NOMO-1 (cell line): Measurements from ENCODE around the gene DMPK.

Source experiments
- DNase-seq, 2 experiments: peaks; one replicate each; lab custom pipeline; 2025; ENCODE audit not compliant: unreplicated experiment in 2 of 2; lab: John Stamatoyannopoulos, UW

DMPK gene

DNA sequence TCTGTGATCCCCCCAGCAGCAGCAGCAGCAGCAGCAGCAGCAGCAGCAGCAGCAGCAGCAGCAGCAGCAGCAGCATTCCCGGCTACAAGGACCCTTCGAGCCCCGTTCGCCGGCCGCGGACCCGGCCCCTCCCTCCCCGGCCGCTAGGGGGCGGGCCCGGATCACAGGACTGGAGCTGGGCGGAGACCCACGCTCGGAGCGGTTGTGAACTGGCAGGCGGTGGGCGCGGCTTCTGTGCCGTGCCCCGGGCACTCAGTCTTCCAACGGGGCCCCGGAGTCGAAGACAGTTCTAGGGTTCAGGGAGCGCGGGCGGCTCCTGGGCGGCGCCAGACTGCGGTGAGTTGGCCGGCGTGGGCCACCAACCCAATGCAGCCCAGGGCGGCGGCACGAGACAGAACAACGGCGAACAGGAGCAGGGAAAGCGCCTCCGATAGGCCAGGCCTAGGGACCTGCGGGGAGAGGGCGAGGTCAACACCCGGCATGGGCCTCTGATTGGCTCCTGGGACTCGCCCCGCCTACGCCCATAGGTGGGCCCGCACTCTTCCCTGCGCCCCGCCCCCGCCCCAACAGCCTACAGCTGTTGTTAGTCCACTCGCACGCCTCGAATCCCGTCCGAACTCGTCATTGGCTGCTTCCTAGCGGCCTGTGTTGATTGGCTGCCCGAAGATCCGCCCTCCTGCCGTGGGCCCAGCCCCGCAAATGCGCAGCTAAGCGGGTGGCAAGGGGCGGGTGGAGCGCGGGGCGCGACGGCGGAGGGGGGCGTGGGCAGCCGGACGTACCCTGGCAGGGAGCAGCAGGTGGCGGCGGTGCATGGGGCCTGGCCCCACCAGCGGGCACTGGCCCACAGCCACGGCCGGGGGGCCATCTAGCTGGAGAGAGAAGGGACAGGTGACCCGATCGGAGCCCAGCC is 11.8 kb downstream of the DMPK start:
- peak; percentile 86 to 94 for DNase-seq

DNA sequence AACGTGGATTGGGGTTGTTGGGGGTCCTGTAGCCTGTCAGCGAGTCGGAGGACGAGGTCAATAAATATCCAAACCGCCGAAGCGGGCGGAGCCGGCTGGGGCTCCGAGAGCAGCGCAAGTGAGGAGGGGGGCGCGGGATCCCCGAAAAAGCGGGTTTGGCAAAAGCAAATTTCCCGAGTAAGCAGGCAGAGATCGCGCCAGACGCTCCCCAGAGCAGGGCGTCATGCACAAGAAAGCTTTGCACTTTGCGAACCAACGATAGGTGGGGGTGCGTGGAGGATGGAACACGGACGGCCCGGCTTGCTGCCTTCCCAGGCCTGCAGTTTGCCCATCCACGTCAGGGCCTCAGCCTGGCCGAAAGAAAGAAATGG is 12.5 kb downstream of the DMPK start:
- peak; percentile 35 to 44 for DNase-seq

DNA sequence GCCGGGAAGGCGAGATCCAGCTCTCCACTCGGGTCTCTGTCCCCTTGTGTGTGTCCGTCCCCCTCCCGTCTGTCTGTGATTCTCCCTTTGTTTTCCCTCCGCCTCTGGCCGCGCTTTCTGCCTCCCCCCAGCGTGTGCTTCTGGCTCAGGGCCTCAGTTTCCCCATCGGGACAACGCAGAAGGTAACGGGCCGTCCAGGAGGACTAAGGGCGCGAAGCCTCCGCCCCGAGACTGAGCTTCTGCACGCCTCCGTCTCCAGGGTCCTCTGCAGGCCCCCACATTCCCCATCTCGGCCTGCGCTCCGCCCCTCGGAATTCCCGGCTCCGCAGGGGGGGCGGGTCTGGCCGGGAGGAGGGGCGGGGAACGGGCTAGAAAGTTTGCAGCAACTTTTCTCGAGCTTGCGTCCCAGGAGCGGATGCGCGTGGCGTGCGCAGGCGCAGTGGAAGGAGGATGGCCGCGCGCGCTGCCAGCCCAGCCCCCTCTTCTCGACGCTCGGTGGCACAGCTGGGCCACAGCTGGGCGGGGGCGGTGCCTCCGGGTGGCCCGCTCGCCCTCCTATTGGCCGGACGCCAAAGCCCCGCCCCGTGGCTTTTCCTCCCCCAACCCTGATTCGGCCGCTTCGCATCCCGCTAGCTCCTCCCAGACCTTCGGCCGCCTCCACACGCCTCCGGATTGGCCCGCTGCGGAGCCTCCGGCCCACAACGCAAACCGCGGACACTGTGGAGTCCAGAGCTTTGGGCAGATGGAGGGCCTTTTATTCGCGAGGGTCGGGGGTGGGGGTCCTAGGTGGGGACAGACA is 13.1 kb downstream of the DMPK start, which contains the start of gene SIX5:
Gene SIX5, minus strand, starts transcription at position 269 of the 799 bp plus-strand sequence. CDS start 408 bp downstream, outside the sequence.
- peak; percentile 92 to 95 for DNase-seq

DNA sequence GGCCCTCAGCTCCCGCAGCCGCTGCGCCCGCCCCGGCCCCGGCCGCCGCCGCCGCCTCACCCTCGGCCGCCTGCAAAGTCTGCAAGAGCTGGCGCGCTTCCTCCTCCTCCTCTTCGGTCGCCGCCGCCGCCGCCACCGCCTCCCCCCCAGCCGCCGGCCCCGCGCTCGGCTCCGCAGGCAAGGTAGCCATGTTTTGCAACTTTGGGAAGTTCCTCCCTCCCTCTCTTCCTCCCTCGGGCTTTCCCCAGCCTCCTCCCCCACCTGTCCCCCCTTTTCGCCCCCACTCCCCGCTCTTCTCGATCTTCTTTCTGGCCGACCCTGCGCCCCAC is 13.7 kb downstream of the DMPK start:
- peak; percentile 19 to 27 for DNase-seq

DNA sequence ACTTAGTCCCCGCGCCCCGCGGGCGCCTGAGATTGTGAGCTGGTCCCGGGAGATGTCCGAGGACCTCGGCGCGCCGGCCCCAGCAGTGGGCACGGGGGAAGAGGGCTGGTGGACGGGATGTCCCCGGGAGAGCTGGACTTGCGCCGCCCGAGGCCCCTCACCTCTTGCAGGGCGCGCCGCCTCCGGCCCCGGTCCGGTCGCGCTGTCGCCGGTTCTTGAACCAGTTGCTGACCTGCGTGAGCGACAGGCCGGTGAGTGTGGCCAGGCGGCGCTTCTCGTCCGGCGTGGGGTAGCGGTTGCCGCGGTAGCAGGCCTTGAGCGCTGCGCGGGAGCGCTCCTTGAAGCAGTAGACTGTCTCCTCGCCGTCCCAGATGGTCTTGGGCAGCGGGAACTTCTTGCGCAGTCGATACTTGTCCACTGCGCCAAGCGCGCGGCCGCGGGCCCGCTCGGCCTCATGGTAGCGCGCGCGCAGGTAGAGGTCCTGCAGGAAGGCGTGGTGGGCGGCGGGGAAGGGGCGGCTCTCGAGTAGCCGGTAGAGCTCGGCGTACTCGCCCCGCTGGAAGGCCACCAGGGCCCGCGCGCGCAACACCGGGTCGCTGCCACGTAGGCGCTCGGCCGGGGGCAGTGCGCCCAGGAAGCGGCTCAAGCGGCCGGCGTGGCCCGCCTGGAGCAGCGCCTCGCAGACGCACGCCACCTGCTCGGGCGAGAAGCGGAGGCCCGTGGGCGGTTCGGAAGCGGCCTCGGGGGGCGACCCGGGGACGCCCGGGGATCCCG is 14.2 kb downstream of the DMPK start:
- no peak for DNase-seq

DNA sequence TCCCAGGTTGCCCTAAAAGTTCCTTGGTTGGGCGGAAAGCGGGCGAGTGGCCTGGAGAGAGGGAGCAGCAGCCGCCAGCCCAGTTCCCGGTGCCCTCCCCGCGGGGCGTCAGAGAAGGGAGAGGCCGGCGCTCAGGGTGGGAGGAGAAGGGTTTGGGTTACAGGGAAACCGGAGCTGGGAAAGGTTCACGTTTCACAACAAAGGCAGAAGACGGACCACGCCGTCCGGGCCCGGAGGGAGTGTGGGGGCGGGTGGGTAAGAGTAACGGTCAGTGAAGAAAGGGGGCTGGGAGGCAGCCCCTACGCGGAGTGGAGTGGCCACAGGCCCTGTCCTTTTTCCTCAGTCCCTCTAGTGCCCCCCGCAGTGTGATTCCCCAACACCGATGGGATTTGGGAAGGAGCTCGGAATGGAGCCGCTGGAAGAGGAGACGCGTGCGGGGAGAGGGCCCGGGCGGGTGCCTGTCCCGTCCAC is 14.8 kb downstream of the DMPK start:
- DNase-seq = no peak

DNA sequence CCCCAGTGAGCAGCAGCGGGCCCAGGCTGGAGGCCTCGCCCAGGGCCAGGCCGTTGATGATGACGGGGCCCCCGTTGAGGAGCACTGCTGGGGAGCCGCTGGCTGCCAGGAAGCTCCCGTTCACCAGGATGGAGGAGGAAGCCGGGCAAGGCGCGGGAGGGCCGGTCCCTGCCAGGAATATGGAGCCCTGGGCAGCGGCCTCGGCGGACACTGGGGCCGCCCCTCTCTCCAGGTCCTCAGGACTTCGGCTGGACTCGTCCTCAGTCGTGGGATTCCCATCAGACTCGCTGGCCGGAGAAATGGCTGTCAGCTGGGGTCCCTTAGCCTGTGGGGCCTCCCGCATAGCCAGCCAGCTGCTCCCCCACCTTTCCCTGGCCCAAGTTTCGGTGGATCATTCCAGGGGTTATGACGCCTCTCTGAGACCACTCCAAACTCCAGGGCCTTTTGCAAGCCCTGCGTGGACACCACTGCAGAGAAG is 15.4 kb downstream of the DMPK start:
- no peak for DNase-seq

DNA sequence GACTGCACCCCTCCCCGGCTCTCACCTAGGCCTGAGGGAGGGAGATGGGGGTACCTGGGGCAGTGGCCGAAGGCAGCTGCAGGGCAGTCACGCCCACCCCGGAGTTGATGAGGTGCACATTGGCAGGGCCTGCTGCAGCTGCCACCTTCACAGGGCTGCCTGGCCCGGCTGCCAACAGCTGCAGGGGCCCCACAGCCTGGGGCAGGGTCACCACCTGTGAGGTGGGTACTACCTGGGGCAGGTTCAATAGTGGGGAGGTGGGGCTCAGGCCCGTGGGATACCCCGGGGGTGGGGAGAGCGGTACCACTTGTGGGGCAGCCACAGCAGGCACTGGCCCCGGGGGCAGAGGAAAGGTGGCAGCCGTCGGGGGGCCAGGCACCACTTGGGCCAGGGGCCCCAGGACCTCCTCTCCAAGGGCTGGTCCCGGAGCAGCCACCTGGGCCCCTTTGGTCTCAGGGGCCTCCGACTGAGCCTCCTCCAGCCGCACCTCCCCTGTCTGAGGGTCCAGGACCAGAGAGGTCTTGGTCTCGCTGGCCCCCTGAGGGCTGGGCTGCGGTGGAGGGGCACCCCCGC is 15.9 kb downstream of the DMPK start:
- no peak for DNase-seq

DNA sequence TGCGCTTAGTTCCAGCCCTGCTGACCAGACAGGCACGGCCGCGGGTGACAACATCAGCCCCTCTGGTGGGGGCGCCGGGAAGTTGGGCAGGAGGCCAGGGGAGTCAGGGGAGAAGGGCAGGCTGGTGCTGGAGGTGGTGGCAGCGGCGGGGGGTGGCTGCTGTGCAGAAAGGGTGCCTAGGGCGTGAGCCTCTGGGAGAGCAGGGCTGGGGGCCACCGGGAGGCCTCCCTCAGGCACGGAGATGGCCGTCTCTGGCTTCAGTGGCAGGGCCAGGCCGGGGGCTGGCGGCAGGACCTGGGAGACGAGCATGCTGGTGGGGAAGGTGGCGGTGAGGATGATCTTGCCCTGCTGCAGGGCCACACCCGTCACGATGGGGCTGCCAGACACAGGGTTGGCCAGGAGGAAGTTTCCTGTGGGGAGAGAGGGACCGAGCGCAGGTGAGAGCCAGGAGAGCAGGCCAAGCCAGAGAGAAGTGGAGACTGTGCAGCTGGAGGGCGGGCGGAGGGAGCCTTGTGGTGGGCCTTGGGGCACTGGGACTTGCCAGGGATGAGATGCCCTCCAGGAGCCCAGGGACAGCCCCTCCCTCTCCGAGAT is 16.5 kb downstream of the DMPK start:
- no peak for DNase-seq

DNA sequence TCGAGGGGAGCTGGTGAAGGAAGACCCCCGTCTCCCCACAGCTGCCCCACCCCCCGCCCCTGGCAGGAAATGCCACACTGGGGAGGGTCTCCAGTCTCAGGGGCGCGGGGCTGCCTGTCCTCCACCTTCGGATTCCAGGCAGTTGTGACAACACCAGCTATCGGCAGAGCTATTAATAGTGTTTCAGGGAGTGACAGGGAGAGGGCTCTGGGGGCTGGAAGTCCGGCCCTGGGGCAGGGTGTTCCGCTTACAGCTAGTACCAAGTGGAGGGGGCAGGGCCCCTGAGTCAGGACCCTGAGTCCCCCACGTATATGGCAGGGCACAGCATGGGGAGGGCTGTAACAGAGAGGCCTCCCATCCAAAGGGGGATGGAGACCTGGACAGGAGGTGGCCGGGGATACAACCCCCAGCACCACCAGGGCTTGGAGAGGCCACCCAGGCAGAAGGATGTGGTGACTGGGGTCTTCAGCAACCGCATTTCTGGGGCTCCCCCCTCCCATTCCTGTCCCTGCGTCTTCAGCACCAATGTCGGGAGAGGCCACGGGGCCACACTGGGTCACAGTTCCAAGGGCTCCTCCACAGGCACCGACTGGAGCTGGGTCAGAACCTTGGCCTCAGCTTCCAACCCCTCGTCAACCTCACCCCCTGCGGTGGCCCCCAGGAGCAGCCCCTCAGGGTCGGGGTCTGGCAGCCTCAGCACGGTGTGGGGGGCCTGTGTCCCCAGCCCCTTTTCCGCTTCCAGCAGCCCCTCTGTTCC is 17.2 kb downstream of the DMPK start:
- no peak for DNase-seq

DNA sequence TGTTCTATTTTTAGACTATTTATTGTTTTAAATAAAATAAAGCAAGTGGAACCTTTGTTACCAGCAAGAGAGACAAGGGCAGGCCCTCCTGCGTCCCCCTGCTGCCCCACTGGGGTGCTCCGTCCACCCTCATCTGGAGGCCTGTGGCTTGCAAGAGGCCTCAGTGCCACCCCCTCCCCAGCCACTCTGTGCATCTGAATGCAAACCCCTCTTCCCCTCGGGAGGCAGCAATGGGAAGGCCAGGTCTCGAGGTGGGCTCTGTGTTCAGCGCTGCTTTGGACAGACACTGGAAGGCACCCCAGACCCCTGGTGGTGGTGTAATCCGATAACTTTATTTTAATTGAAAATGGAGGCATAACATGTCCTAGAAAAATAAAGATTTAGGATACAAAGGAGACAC is 17.8 kb downstream of the DMPK start:
- no peak for DNase-seq

DNA sequence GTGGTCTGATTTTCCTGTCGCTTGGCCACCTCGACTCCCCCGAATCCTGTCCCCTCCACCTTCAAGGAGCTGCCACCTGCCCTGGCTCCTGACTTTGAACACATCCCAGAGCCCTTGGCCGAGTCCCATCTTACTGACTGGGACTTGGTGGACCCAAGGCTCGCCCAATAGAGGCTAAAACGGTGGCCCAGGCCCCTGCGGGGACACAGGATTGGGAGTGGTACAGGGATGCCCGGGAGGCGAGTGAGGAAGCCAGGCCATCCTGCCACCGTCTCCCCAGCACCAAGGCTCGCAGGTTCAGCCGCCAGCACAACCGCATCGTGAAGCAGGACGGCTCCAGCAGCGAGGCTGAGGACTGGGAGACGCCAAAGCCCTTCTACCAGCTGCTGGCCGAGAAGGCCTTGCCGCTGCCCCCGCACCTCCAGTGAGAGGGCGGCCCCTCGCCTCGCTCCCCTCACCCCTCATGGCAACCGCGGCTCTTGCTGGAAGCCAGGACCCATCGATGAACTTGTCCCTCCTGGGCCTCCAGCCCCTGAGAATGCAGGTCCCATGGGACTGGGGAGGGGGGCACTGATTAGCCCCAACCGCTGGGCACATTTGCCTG is 18.5 kb downstream of the DMPK start:
- DNase-seq = no peak

DNA sequence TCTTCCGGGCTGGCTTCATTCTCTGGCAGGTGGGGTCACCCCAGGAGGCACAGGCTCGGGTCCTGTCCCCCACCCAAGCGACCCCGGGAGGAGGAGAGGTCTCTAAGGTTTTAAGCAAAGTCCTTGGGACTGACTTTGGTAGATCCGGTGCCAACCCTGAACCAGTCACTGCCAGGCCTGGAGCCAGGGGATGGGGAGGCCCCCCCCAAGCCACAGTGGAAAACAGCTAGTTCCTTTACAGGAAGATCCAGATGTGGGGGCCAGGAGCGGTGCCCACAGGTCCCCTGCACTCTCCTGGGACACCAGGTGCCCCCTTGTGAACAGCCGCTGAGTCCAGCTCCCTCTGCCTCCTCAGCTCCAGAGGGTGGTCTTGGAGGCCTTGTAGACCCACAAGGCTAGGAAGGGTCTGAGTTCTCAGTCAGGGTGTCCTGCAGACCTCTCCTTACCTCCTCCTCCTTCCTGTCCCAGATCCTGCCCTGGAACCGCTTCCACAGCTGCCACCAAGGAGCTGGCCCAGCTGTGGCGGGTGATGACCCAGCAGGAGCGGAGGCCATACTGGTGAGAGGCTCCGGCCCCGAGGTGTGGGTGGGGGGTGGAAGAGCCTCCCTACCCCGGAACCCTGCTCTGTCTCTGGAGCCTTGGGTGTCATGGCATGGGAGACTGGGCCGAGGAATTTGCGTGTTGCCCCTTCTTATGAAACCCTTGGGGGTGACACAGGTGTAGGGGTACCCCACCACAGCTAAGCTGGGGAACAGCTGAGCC is 19.2 kb downstream of the DMPK start:
- DNase-seq = no peak

DNA sequence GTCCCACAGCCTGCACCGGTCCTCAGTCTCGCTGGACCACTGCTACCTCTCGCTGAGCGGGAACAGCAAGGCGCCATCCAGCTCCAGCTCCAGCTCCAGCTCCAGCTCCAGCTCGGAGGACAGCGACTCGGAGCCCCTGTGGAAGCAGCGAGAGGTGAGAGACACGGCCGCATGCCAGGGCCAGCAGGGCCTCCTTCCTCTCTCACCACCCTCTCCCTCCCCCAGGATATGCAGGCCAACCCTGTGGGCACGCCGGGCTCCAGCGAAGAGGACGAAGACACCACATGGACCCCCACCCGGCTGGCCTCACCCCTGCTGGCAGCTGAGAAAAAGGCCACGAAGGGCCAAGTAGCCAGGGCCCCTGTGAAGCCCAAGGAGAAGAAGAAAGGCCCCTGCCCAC is 20.6 kb downstream of the DMPK start:
- DNase-seq = no peak

DNA sequence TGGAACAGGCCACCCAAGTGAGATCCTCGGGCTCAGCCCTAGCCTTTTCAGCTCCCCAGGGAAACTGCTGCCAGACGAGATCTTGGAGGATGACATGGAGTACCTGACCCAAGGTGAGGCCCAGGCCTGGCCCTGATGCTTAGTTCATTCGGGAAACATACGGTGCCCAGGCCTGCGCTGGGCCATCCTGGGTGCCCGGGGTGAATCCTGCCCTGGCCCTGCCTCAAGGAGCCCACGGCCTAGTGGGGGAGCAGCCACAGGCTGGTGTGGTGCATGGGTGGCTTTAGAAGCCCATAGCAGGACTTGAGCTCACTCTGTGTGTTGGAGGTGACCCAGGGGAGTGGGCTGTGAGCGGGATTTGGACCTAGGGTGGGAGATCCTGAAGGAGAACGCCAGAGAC is 23.4 kb downstream of the DMPK start:
- DNase-seq = no peak

DNA sequence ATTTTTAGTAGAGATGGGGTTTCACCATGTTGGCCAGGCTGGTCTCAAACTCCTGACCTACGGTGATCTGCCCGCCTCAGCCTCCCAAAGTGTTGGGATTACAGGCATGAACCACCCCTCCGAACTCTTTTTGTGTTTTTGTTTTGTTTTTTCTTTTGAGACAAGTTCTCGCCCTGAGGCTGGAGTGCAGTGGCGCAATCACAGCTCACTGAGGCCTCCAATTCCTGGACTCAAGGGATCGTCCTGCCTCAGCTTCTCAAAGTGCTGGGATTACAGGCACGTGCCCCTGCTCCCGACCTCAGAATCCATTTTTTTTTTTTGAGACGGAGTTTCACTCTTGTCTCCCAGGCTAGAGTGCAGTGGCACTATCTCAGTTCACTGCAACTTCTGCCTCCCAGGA is 24.6 kb downstream of the DMPK start:
- no peak for DNase-seq

DNA sequence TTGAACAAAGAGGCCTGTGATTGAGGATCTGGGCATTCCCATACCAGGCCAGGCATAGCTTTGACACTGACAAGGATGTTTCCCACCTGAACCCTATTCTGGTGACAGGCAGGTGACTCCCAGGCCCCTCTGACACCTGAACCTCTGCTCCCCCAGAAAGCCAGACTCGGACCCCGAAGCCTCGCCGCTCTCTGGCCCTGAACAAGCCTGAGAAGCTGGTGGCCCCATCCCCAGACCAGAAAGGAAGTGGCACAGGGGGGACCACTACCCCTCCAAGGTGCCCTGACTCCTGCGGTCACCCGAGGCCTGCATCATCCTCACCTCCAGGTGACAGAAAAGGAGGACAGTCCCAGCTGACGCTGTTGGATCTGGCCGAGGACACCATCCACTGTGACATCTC is 28.0 kb downstream of the DMPK start:
- no peak for DNase-seq

DNA sequence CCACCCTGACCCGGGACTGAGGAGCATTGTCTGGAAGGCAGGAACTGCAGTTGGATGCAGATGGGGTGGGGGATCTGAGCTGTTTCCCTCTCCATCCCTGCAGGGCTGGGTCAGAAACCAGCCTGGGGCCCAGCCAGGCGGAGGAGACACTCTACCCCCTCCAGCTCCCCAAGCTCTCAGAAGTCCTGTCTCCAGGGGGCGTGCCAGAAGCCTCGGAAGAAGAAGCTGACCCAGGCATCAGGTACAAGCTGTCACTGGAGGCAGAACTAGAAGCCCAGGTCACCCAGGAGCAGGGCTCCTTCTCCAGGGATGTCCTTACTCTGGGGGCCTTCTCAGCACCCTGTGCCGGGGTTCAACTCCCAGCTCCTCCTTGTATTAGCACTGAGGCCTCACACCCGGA is 28.7 kb downstream of the DMPK start:
- no peak for DNase-seq
